Mesendoderm (in vitro differentiated cells): ENCODE data around the gene ZIM2.

Source experiments
- DNase-seq: peaks from one replicate; pipeline ENCODE4 v3.0.0; 2013
- H2AK5ac ChIP-seq: 2 replicates; pipeline ENCODE4 v1.6.1; 2013; ENCODE audit warnings: low read length, inconsistent platforms
- H2BK120ac ChIP-seq: 2 replicates; pipeline ENCODE4 v1.6.1; 2013; ENCODE audit warnings: low read depth, mild to moderate bottlenecking, low read length, moderate library complexity, mixed read lengths
- H2BK15ac ChIP-seq: replicated peaks from 2 replicates; pipeline ENCODE4 v1.6.1; 2013; ENCODE audit warnings: low read depth, mild to moderate bottlenecking, moderate library complexity
- H2BK5ac ChIP-seq: 2 replicates; pipeline ENCODE4 v1.6.1; 2013; ENCODE audit warnings: low read length, inconsistent platforms
- H3K18ac ChIP-seq: 2 replicates; pipeline ENCODE4 v1.6.1; 2013; ENCODE audit warnings: mild to moderate bottlenecking, low read length, mixed read lengths
- H3K23ac ChIP-seq: one replicate; pipeline ENCODE4 v1.6.1; 2013; ENCODE audit warnings: low read length
- H3K27ac ChIP-seq: 2 replicates; pipeline ENCODE4 v1.5.1; 2013; ENCODE audit warnings: low read depth, mild to moderate bottlenecking, inconsistent platforms, low read length, moderate library complexity
- H3K27me3 ChIP-seq: 2 replicates; pipeline ENCODE4 v1.6.1; 2013; ENCODE audit warnings: low read length, control low read depth, mild to moderate bottlenecking, inconsistent platforms; ENCODE audit not compliant: insufficient read depth, poor library complexity
- H3K36me3 ChIP-seq: 2 replicates; pipeline ENCODE4 v1.6.1; 2013; ENCODE audit warnings: low read length, inconsistent platforms; ENCODE audit not compliant: control insufficient read depth, insufficient read depth
- H3K4ac ChIP-seq: one replicate; pipeline ENCODE4 v1.6.1; 2013; ENCODE audit warnings: low read depth, mild to moderate bottlenecking, low read length, moderate library complexity
- H3K4me1 ChIP-seq: 2 replicates; pipeline ENCODE4 v1.6.1; 2013; ENCODE audit warnings: low read depth, low read length, inconsistent platforms; ENCODE audit not compliant: control insufficient read depth
- H3K4me2 ChIP-seq: 2 replicates; pipeline ENCODE4 v1.6.1; 2013; ENCODE audit warnings: low read length
- H3K4me3 ChIP-seq: 2 replicates; pipeline ENCODE4 v1.5.1; 2013; ENCODE audit warnings: mild to moderate bottlenecking, low read length
- H3K56ac ChIP-seq: one replicate; pipeline ENCODE4 v1.6.1; 2013; ENCODE audit warnings: low read length
- H3K79me1 ChIP-seq: 2 replicates; pipeline ENCODE4 v1.6.1; 2013; ENCODE audit warnings: low read length, inconsistent platforms
- H3K79me2 ChIP-seq: 2 replicates; pipeline ENCODE4 v1.6.1; 2013; ENCODE audit warnings: mild to moderate bottlenecking, low read length; ENCODE audit not compliant: control insufficient read depth, insufficient read depth
- H3K9ac ChIP-seq: 2 replicates; pipeline ENCODE4 v1.6.1; 2013; ENCODE audit warnings: low read length, inconsistent platforms
- H4K5ac ChIP-seq: one replicate; pipeline ENCODE4 v1.6.1; 2013; ENCODE audit warnings: low read length
- H4K8ac ChIP-seq: one replicate; pipeline ENCODE4 v1.6.1; 2013; ENCODE audit warnings: low read depth, mild to moderate bottlenecking, control low read depth, low read length, moderate library complexity
- WGBS: extraction: QIAGEN DNeasy Blood & Tissue Kit; methylation state at CpG from one replicate; pipeline ENCODE4 v1.1.7; 2013; ENCODE audit warnings: low lambda C conversion rate, missing lambda C conversion rate; ENCODE audit not compliant: insufficient coverage; ENCODE audit errors: extremely low coverage; 5-methylcytosine and 5-hydroxymethylcytosine counted together

Gene ZIM2

DNA sequence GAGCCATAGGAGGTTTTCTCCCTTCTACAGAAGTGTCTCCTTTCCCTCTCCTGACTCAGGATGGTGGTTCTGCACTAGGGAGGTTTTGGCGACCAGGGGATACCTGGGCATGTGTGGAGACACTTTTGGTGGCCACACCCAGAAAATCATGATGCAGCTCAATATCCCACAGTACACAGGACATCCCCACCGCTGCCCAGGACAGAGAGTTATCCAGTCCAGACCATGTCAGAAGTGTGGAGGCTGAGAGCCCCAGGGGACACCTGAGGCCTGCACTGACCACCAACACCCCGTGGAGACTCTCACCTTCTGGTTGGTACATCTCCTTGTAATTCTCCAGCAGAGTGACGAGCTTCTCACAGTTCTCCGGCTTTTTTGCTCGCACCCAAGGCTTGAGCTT is 16.6 kb downstream of the ZIM2 start:
- Histone ChIP-seq H3K4ac (no peak overlapping the region), H2BK15ac (no peak overlapping the region), H3K23ac (no peak overlapping the region), H3K36me3 (no peaks in the 10 kb centered on the region), H3K9ac (no peak overlapping the region), H4K5ac (no peak overlapping the region), H3K79me2 (no peaks in the 10 kb centered on the region), H3K27me3 (no peaks in the 10 kb centered on the region), H3K18ac (no peak overlapping the region), H3K56ac (no peak overlapping the region), H4K8ac (no peak overlapping the region), H3K27ac (no peak overlapping the region), H2BK120ac (no peak overlapping the region), H3K79me1 (no peaks in the 10 kb centered on the region), H2AK5ac (no peak overlapping the region), H3K4me2 (no peak overlapping the region), H3K4me1 (no peaks in the 10 kb centered on the region), H2BK5ac (no peak overlapping the region), H3K4me3 (no peak overlapping the region)
- DNase-seq, result no peak
- no CpG with 5 or more reads among the region's 6 CpGs for WGBS

GRCh38 chr19:56823417-56823816 is 17.1 kb downstream of the ZIM2 start:
- Histone ChIP-seq H3K36me3 (no peaks in the 10 kb centered on the region), H3K4me2 (no peak overlapping the region), H3K79me1 (no peaks in the 10 kb centered on the region), H2BK120ac (no peak overlapping the region), H2AK5ac (no peak overlapping the region), H3K56ac (no peak overlapping the region), H3K27me3 (no peaks in the 10 kb centered on the region), H3K18ac (no peak overlapping the region), H2BK5ac (no peak overlapping the region), H3K9ac (no peak overlapping the region), H3K23ac (no peak overlapping the region), H4K5ac (no peak overlapping the region), H3K79me2 (no peaks in the 10 kb centered on the region), H3K4ac (no peak overlapping the region), H4K8ac (no peak overlapping the region), H3K27ac (no peak overlapping the region), H3K4me3 (no peak overlapping the region), H2BK15ac (no peak overlapping the region), H3K4me1 (no peaks in the 10 kb centered on the region)
- no peak for DNase-seq
- WGBS, result no CpG with 5 or more reads among the region's 12 CpGs

DNA sequence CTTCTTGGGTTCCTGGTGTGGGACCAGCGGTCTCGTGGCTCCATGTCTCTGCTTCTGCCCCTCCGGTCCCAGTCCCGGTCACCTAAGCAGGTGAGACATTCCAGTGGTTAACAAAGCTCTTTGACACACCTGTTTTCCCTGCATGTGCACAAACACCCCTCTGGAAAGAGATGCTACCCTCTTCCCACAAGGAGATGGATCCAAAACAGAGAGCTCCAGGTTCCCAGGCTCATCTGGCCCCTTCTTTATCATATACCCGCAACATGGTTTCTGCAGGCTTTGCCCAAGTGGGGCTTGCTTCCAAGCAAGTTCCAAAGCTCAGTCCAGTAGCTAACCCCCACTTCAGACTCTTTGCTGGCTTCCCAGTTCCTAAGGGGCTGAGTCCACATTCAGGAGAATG is 17.8 kb downstream of the ZIM2 start:
- no peak overlapping the region for H3K27ac ChIP-seq
- H2BK120ac ChIP-seq, result no peak overlapping the region
- H3K27me3 ChIP-seq, result no peaks in the 10 kb centered on the region
- no peak overlapping the region for H3K4ac ChIP-seq
- no peaks in the 10 kb centered on the region for H3K79me1 ChIP-seq
- no peak overlapping the region for H3K23ac ChIP-seq
- no peak overlapping the region for H4K8ac ChIP-seq
- no peaks in the 10 kb centered on the region for H3K36me3 ChIP-seq
- H2BK15ac ChIP-seq, result no peak overlapping the region
- H3K4me3 ChIP-seq, result no peak overlapping the region
- H4K5ac ChIP-seq, result no peak overlapping the region
- no peak for DNase-seq
- no CpG with 5 or more reads among the region's 5 CpGs for WGBS
- H3K4me1 ChIP-seq, result no peaks in the 10 kb centered on the region
- no peak overlapping the region for H2AK5ac ChIP-seq
- no peaks in the 10 kb centered on the region for H3K79me2 ChIP-seq
- no peak overlapping the region for H2BK5ac ChIP-seq
- no peak overlapping the region for H3K9ac ChIP-seq
- H3K18ac ChIP-seq, result no peak overlapping the region
- no peak overlapping the region for H3K4me2 ChIP-seq
- H3K56ac ChIP-seq, result no peak overlapping the region

- no peak overlapping the region for H4K5ac ChIP-seq
- no peak overlapping the region for H2BK5ac ChIP-seq
- H2AK5ac ChIP-seq, result no peak overlapping the region
- no peak overlapping the region for H2BK15ac ChIP-seq
- no peak overlapping the region for H2BK120ac ChIP-seq
- H3K27me3 ChIP-seq, result no peaks in the 10 kb centered on the region
- H3K4me2 ChIP-seq, result no peak overlapping the region
- no peak overlapping the region for H3K9ac ChIP-seq
- H3K23ac ChIP-seq, result no peak overlapping the region
- no peak overlapping the region for H3K27ac ChIP-seq
- no peaks in the 10 kb centered on the region for H3K79me1 ChIP-seq
- no peak overlapping the region for H3K18ac ChIP-seq
- H3K56ac ChIP-seq, result no peak overlapping the region
- no peak overlapping the region for H3K4me3 ChIP-seq
- H3K4me1 ChIP-seq, result no peaks in the 10 kb centered on the region
- H3K4ac ChIP-seq, result no peak overlapping the region
- no peaks in the 10 kb centered on the region for H3K36me3 ChIP-seq
- H4K8ac ChIP-seq, result no peak overlapping the region
- no CpG with 5 or more reads among the region's 6 CpGs for whole genome bisulfite sequencing
- DNase-seq, result no peak
- no peaks in the 10 kb centered on the region for H3K79me2 ChIP-seq
Observed at GRCh38 chr19:56821675-56822074, 18.9 kb downstream of the ZIM2 start.

DNA sequence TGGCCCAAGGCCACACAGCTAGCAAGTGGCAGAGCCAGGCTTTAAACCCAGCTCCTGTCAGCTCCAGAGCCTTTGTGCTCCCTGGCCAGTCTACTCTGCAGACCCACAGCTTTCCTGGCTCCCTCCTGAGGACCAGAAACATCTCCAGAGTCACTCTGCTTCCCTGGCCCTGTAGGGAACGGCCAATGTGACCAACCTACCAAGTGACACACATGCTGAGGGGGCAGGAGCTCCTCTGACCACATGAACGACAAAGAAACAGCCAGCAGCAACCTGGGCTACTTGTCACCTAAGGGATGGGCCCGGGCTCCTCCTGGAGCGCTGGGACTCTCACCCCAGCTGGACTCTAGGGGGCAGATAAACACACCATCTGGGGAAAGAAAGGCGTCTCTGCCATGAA is 19.3 kb downstream of the ZIM2 start:
- H2BK15ac ChIP-seq, result no peak overlapping the region
- no peak overlapping the region for H4K8ac ChIP-seq
- H4K5ac ChIP-seq, result no peak overlapping the region
- no peak overlapping the region for H3K4me2 ChIP-seq
- no peak overlapping the region for H2AK5ac ChIP-seq
- no peak overlapping the region for H3K9ac ChIP-seq
- H2BK5ac ChIP-seq, result no peak overlapping the region
- no peaks in the 10 kb centered on the region for H3K4me1 ChIP-seq
- WGBS, result no CpG with 5 or more reads among the region's 5 CpGs
- H3K79me2 ChIP-seq, result no peaks in the 10 kb centered on the region
- no peak overlapping the region for H3K4ac ChIP-seq
- no peak overlapping the region for H3K27ac ChIP-seq
- H3K18ac ChIP-seq, result no peak overlapping the region
- H3K4me3 ChIP-seq, result no peak overlapping the region
- no peaks in the 10 kb centered on the region for H3K79me1 ChIP-seq
- H3K56ac ChIP-seq, result no peak overlapping the region
- H3K23ac ChIP-seq, result no peak overlapping the region
- H3K36me3 ChIP-seq, result no peaks in the 10 kb centered on the region
- no peaks in the 10 kb centered on the region for H3K27me3 ChIP-seq
- no peak for DNase-seq
- H2BK120ac ChIP-seq, result no peak overlapping the region

GRCh38 chr19:56819166-56819565 is 21.4 kb downstream of the ZIM2 start:
- WGBS, result no CpG with 5 or more reads among the region's 2 CpGs
- no peak overlapping the region for H3K27ac ChIP-seq

More at GRCh38 chr19:56819166-56819565, 21.4 kb downstream of the ZIM2 start:
- Histone ChIP-seq H3K4me3 (no peak overlapping the region), H3K79me2 (no peaks in the 10 kb centered on the region), H3K9ac (no peak overlapping the region), H3K36me3 (no peaks in the 10 kb centered on the region), H4K5ac (no peak overlapping the region), H3K4me1 (no peaks in the 10 kb centered on the region), H2BK15ac (no peak overlapping the region), H3K56ac (no peak overlapping the region), H3K18ac (no peak overlapping the region), H4K8ac (no peak overlapping the region), H2BK120ac (no peak overlapping the region), H3K79me1 (no peaks in the 10 kb centered on the region), H3K4ac (no peak overlapping the region), H2AK5ac (no peak overlapping the region), H2BK5ac (no peak overlapping the region), H3K23ac (no peak overlapping the region), H3K27me3 (no peaks in the 10 kb centered on the region), H3K4me2 (no peak overlapping the region)
- DNase-seq, result no peak
